RWPE2 (cell line): ENCODE results near the gene HOXB13.
"Not testable (repeated sequence)": the region's sequence is repeated elsewhere in the genome, so short reads cannot be mapped to it uniquely, and the experiment has no call there.

Experiments used
- ATAC-seq: fragments of 200-7000 bp; cut with Tn5 transposase; 3 replicates; pipeline ENCODE4 v1.9.1; 2021; ENCODE audit warnings: low read depth
- DNase-seq: peaks from one replicate; pipeline ENCODE4 v3.0.0-alpha.2; 2020; ENCODE audit warnings: low spot score
- H3K27ac ChIP-seq: fragments of 450-650 bp; 2 replicates; pipeline ENCODE4 v1.5.1; 2017; ENCODE audit warnings: mild to moderate bottlenecking; ENCODE audit not compliant: poor library complexity, severe bottlenecking
- H3K27me3 ChIP-seq: fragments of 250-450 bp; sonication (Bioruptor Pico); 2 replicates; pipeline ENCODE4 v1.5.1; 2021; ENCODE audit warnings: mild to moderate bottlenecking, moderate library complexity; ENCODE audit not compliant: insufficient read depth, poor library complexity, severe bottlenecking
- H3K36me3 ChIP-seq: fragments of 250-450 bp; sonication (Bioruptor Pico); 2 replicates; pipeline ENCODE4 v1.5.1; 2020; ENCODE audit warnings: low read depth, mild to moderate bottlenecking, moderate library complexity
- H3K4me1 ChIP-seq: fragments of 250-450 bp; sonication (Bioruptor Pico); 2 replicates; pipeline ENCODE4 v1.5.1; 2021; ENCODE audit warnings: mild to moderate bottlenecking, moderate library complexity; ENCODE audit not compliant: insufficient read depth, poor library complexity, severe bottlenecking
- H3K4me3 ChIP-seq: fragments of 250-450 bp; sonication (Bioruptor Pico); 2 replicates; pipeline ENCODE4 v1.5.1; 2021; ENCODE audit warnings: mild to moderate bottlenecking, moderate library complexity; ENCODE audit not compliant: severe bottlenecking
- H3K9me3 ChIP-seq: fragments of 250-450 bp; sonication (Bioruptor Pico); 2 replicates; pipeline ENCODE4 v1.5.1; 2021; ENCODE audit warnings: mild to moderate bottlenecking, moderate library complexity; ENCODE audit not compliant: severe bottlenecking
- TF ChIP-seq, protein P1 (sequence below): fragments of 450-650 bp; IDR thresholded peaks from one replicate; pipeline ENCODE4 v1.5.1; 2017; ENCODE audit warnings: mild to moderate bottlenecking, moderate library complexity; ENCODE audit not compliant: poor library complexity, severe bottlenecking

Gene HOXB13

GRCh38 chr17:48717367-48718226 lies 11.0 kb downstream of the HOXB13 start:
- ATAC-seq (no peak), DNase-seq (no peak)
- peaks cover 84% of the 10 kb centered on the region for H3K27me3 ChIP-seq
- H3K4me3 ChIP-seq, result no peak overlapping the region
- no peak overlapping the region for H3K27ac ChIP-seq
- H3K36me3 ChIP-seq, result 0 out of 2 replicates have a peak, but pooled peaks cover 3% of the 10 kb centered on the region
- no peaks in the 10 kb centered on the region for H3K9me3 ChIP-seq
- no peaks in the 10 kb centered on the region for H3K4me1 ChIP-seq
- TF ChIP-seq, protein P1, sequence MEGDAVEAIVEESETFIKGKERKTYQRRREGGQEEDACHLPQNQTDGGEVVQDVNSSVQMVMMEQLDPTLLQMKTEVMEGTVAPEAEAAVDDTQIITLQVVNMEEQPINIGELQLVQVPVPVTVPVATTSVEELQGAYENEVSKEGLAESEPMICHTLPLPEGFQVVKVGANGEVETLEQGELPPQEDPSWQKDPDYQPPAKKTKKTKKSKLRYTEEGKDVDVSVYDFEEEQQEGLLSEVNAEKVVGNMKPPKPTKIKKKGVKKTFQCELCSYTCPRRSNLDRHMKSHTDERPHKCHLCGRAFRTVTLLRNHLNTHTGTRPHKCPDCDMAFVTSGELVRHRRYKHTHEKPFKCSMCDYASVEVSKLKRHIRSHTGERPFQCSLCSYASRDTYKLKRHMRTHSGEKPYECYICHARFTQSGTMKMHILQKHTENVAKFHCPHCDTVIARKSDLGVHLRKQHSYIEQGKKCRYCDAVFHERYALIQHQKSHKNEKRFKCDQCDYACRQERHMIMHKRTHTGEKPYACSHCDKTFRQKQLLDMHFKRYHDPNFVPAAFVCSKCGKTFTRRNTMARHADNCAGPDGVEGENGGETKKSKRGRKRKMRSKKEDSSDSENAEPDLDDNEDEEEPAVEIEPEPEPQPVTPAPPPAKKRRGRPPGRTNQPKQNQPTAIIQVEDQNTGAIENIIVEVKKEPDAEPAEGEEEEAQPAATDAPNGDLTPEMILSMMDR, result no peak

- DNase-seq, H3K4me3 ChIP-seq, H3K4me1 ChIP-seq, H3K9me3 ChIP-seq, H3K36me3 ChIP-seq, ATAC-seq, H3K27ac ChIP-seq: not testable (repeated sequence)
- peaks cover 78% of the 10 kb centered on the region for H3K27me3 ChIP-seq
Measured at GRCh38 chr17:48716549-48716948, 12.0 kb downstream of the HOXB13 start.

DNA sequence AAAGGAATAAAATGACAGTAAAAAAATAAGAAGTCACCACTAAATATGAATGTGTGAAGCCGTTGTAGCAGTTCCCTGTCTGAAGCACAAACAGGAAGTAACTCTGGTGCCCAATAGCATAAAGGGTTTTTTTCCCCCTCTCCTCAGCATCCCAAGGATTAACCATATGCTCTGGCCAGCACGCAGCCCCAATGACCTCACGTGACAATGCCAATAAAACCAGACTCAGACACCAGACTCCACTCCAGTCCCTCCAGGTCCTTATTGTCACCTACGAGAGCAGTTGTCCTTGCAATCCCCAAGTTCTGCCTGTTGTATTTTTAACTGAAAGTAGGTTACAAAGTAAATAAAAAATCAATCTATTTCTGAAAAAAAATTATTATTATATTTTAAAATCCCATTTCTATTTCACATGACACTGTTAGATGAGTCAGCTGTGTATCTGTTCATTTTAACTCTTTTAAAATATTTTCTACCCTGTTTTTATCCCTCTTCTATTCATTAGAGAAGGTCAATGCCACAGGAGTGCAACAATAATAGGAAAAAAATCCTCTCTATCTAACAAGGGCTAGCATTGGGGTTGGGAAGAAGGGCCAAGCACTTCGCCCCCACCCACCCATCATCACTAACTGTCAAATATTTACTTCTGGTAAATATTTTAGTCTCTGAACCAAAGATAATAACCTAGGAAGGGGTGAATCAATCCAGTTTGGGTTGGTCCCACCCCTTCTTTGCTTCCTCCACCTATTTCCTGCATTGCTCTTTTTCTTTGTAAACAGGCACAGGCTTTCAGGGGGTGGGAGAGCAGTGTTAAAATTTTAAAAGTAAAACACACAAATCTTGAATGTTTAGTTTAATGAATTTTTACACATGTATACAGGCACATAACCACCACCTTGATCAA lies 12.8 kb downstream of the HOXB13 start:
- no peak overlapping the region for H3K27ac ChIP-seq
- no peaks in the 10 kb centered on the region for H3K4me1 ChIP-seq
- DNase-seq (no peak), ATAC-seq (no peak)
- H3K4me3 ChIP-seq, result no peak overlapping the region
- H3K27me3 ChIP-seq, result peaks cover 70% of the 10 kb centered on the region
- no peaks in the 10 kb centered on the region for H3K9me3 ChIP-seq
- TF ChIP-seq, protein P1, result no peak
- 0 out of 2 replicates have a peak, but pooled peaks cover 3% of the 10 kb centered on the region for H3K36me3 ChIP-seq

- no peak overlapping the region for H3K4me3 ChIP-seq
- DNase-seq, result no peak
- no peaks in the 10 kb centered on the region for H3K4me1 ChIP-seq
- TF ChIP-seq, protein P1, result no peak
- H3K9me3 ChIP-seq, result no peaks in the 10 kb centered on the region
- H3K27me3 ChIP-seq, result peaks cover 40% of the 10 kb centered on the region
- no peak for ATAC-seq
- H3K27ac ChIP-seq, result no peak overlapping the region
- no peaks in the 10 kb centered on the region for H3K36me3 ChIP-seq
Measured at GRCh38 chr17:48711128-48711527, 17.4 kb downstream of the HOXB13 start.
